Karpas-422 (cell line): ENCODE measurements around the gene PARD3B. TPM values are rescaled to one million over a fixed set of nuclear protein-coding genes. Genes with fewer than 3 reads are reported as not detected.

Experiments
- DNase-seq: peaks from one replicate; pipeline ENCODE4 v3.0.0-alpha.2; 2015
- H2AFZ ChIP-seq: fragments of 200-600 bp; sonication (generic); 2 replicates; pipeline ENCODE4 v1.6.1; 2014; ENCODE audit warnings: antibody characterized with exemption, low read length, mixed read lengths
- H3K27ac ChIP-seq: fragments of 200-600 bp; sonication (generic); 2 replicates; pipeline ENCODE4 v1.5.1; 2014; ENCODE audit warnings: mild to moderate bottlenecking, low read length, moderate library complexity
- H3K27me3 ChIP-seq: fragments of 200-600 bp; sonication (generic); 2 replicates; pipeline ENCODE4 v1.6.1; 2014; ENCODE audit warnings: low read length, mixed read lengths
- H3K36me3 ChIP-seq: fragments of 200-600 bp; sonication (generic); 2 replicates; pipeline ENCODE4 v1.6.1; 2014; ENCODE audit warnings: low read length, mixed read lengths; ENCODE audit not compliant: insufficient read depth
- H3K4me1 ChIP-seq: fragments of 200-600 bp; sonication (generic); 2 replicates; pipeline ENCODE4 v1.6.1; 2014; ENCODE audit warnings: mild to moderate bottlenecking, low read length, mixed read lengths
- H3K4me2 ChIP-seq: fragments of 200-600 bp; sonication (generic); 2 replicates; pipeline ENCODE4 v1.6.1; 2014; ENCODE audit warnings: low read length, low read depth, mild to moderate bottlenecking; ENCODE audit not compliant: poor library complexity, severe bottlenecking
- H3K4me3 ChIP-seq: fragments of 200-600 bp; sonication (generic); 2 replicates; pipeline ENCODE4 v1.5.1; 2014; ENCODE audit warnings: mild to moderate bottlenecking, antibody characterized with exemption, low read length, mixed read lengths
- H3K79me2 ChIP-seq: fragments of 200-600 bp; sonication (generic); 2 replicates; pipeline ENCODE4 v1.6.1; 2014; ENCODE audit warnings: mild to moderate bottlenecking, low read length, mixed read lengths
- H3K9ac ChIP-seq: fragments of 200-600 bp; sonication (generic); 2 replicates; pipeline ENCODE4 v1.6.0; 2014; ENCODE audit warnings: low read length
- H3K9me2 ChIP-seq: fragments of 200-600 bp; sonication (generic), shearing (Covaris generic); replicated peaks from 2 replicates; pipeline ENCODE4 v1.6.0; 2014; ENCODE audit warnings: mild to moderate bottlenecking, low read length, moderate library complexity; ENCODE audit not compliant: insufficient read depth
- H3K9me3 ChIP-seq: fragments of 300-700, 200-600 bp; sonication (generic); 2 replicates; pipeline ENCODE4 v1.6.1; 2014; ENCODE audit warnings: low read length, mixed read lengths
- H4K20me1 ChIP-seq: fragments of 200-600 bp; sonication (generic); 2 replicates; pipeline ENCODE4 v1.6.1; 2014; ENCODE audit warnings: mild to moderate bottlenecking, antibody characterized with exemption, low read length, low read depth; ENCODE audit not compliant: insufficient read depth
- total RNA-seq: library from RNA; depleted of rRNA; stranded (reverse); fragments of >200 nt; shearing (Covaris generic); gene quantifications from 2 replicates; pipeline ENCODE4 v1.2.3, GENCODE V29; 2014; ENCODE audit warnings: low replicate concordance

The PARD3B gene
- total RNA-seq, 1 experiment from 2014 or later, result not detected

- Histone ChIP-seq H3K9me2 (no peaks in the 10 kb centered on the region), H3K4me2 (no peak overlapping the region), H3K4me1 (no peaks in the 10 kb centered on the region), H4K20me1 (no peaks in the 10 kb centered on the region), H2AFZ (no peak overlapping the region), H3K9me3 (no peaks in the 10 kb centered on the region), H3K79me2 (no peaks in the 10 kb centered on the region), H3K9ac (no peak overlapping the region), H3K27ac (no peak overlapping the region), H3K27me3 (no peaks in the 10 kb centered on the region), H3K36me3 (no peaks in the 10 kb centered on the region), H3K4me3 (no peak overlapping the region)
- no peak for DNase-seq
Observed at GRCh38 chr2:204706939-204707338, 161.7 kb downstream of the PARD3B start.

- H3K27ac ChIP-seq, result no peak overlapping the region
- H3K36me3 ChIP-seq, result no peaks in the 10 kb centered on the region
- no peak overlapping the region for H3K4me2 ChIP-seq
- H3K9me3 ChIP-seq, result no peaks in the 10 kb centered on the region
- no peaks in the 10 kb centered on the region for H3K9me2 ChIP-seq
- no peak overlapping the region for H2AFZ ChIP-seq
- H4K20me1 ChIP-seq, result no peaks in the 10 kb centered on the region
- H3K79me2 ChIP-seq, result no peaks in the 10 kb centered on the region
- no peak for DNase-seq
- H3K4me1 ChIP-seq, result no peaks in the 10 kb centered on the region
- no peak overlapping the region for H3K9ac ChIP-seq
- H3K27me3 ChIP-seq, result no peaks in the 10 kb centered on the region
- no peak overlapping the region for H3K4me3 ChIP-seq
Observed at GRCh38 chr2:204713211-204713610, 167.9 kb downstream of the PARD3B start.

GRCh38 chr2:204715361-204715760, 170.1 kb downstream of the PARD3B start:
- Histone ChIP-seq H3K9me2 (no peaks in the 10 kb centered on the region), H3K4me2 (no peak overlapping the region), H4K20me1 (no peaks in the 10 kb centered on the region), H3K27me3 (no peaks in the 10 kb centered on the region), H3K9me3 (no peaks in the 10 kb centered on the region), H3K36me3 (no peaks in the 10 kb centered on the region), H3K27ac (no peak overlapping the region), H2AFZ (no peak overlapping the region), H3K4me1 (no peaks in the 10 kb centered on the region), H3K9ac (no peak overlapping the region), H3K79me2 (no peaks in the 10 kb centered on the region), H3K4me3 (no peak overlapping the region)
- no peak for DNase-seq

GRCh38 chr2:204717591-204717990, 172.3 kb downstream of the PARD3B start:
- no peaks in the 10 kb centered on the region for H3K36me3 ChIP-seq
- H2AFZ ChIP-seq, result no peak overlapping the region
- no peak overlapping the region for H3K27ac ChIP-seq
- no peak overlapping the region for H3K4me3 ChIP-seq
- DNase-seq, result no peak
- H3K9me2 ChIP-seq, result no peaks in the 10 kb centered on the region
- H3K79me2 ChIP-seq, result no peaks in the 10 kb centered on the region
- H4K20me1 ChIP-seq, result no peaks in the 10 kb centered on the region
- no peaks in the 10 kb centered on the region for H3K4me1 ChIP-seq
- no peaks in the 10 kb centered on the region for H3K9me3 ChIP-seq
- no peak overlapping the region for H3K4me2 ChIP-seq
- H3K27me3 ChIP-seq, result no peaks in the 10 kb centered on the region
- no peak overlapping the region for H3K9ac ChIP-seq

- Histone ChIP-seq H3K4me2 (no peak overlapping the region), H3K27me3 (no peaks in the 10 kb centered on the region), H3K4me1 (no peaks in the 10 kb centered on the region), H3K4me3 (no peak overlapping the region), H3K9me2 (no peaks in the 10 kb centered on the region), H2AFZ (no peak overlapping the region), H3K27ac (no peak overlapping the region), H3K9ac (no peak overlapping the region), H3K36me3 (no peaks in the 10 kb centered on the region), H4K20me1 (no peaks in the 10 kb centered on the region), H3K79me2 (no peaks in the 10 kb centered on the region), H3K9me3 (no peaks in the 10 kb centered on the region)
- no peak for DNase-seq
Observed at GRCh38 chr2:204718607-204719006, 173.3 kb downstream of the PARD3B start.

GRCh38 chr2:204720874-204721273, 175.6 kb downstream of the PARD3B start:
- Histone ChIP-seq H3K9me2 (no peaks in the 10 kb centered on the region), H3K9ac (no peak overlapping the region), H3K27me3 (no peaks in the 10 kb centered on the region), H2AFZ (no peak overlapping the region), H3K4me1 (no peaks in the 10 kb centered on the region), H3K27ac (no peak overlapping the region), H3K79me2 (no peaks in the 10 kb centered on the region), H3K9me3 (no peaks in the 10 kb centered on the region), H3K36me3 (no peaks in the 10 kb centered on the region), H4K20me1 (no peaks in the 10 kb centered on the region), H3K4me2 (no peak overlapping the region), H3K4me3 (no peak overlapping the region)
- DNase-seq, result no peak

- no peaks in the 10 kb centered on the region for H3K36me3 ChIP-seq
- no peak overlapping the region for H2AFZ ChIP-seq
- DNase-seq, result no peak
- no peaks in the 10 kb centered on the region for H4K20me1 ChIP-seq
- H3K9ac ChIP-seq, result no peak overlapping the region
- H3K9me3 ChIP-seq, result no peaks in the 10 kb centered on the region
- no peaks in the 10 kb centered on the region for H3K9me2 ChIP-seq
- H3K27ac ChIP-seq, result no peak overlapping the region
- H3K4me1 ChIP-seq, result no peaks in the 10 kb centered on the region
- H3K4me3 ChIP-seq, result no peak overlapping the region
- H3K79me2 ChIP-seq, result no peaks in the 10 kb centered on the region
- no peaks in the 10 kb centered on the region for H3K27me3 ChIP-seq
- H3K4me2 ChIP-seq, result no peak overlapping the region
Observed at GRCh38 chr2:204722207-204722606, 176.9 kb downstream of the PARD3B start.

- no peaks in the 10 kb centered on the region for H4K20me1 ChIP-seq
- H3K79me2 ChIP-seq, result no peaks in the 10 kb centered on the region
- H3K9ac ChIP-seq, result no peak overlapping the region
- H3K9me2 ChIP-seq, result no peaks in the 10 kb centered on the region
- H3K27ac ChIP-seq, result no peak overlapping the region
- H3K4me1 ChIP-seq, result no peaks in the 10 kb centered on the region
- no peak overlapping the region for H3K4me2 ChIP-seq
- H3K36me3 ChIP-seq, result no peaks in the 10 kb centered on the region
- no peaks in the 10 kb centered on the region for H3K9me3 ChIP-seq
- DNase-seq, result no peak
- no peak overlapping the region for H3K4me3 ChIP-seq
- H2AFZ ChIP-seq, result no peak overlapping the region
- H3K27me3 ChIP-seq, result no peaks in the 10 kb centered on the region
Observed at GRCh38 chr2:204722691-204723090, 177.4 kb downstream of the PARD3B start.
